Astrocyte (in vitro differentiated cells and primary cell): ENCODE measurements around the gene CNOT6L. TPM values are rescaled to one million over a fixed set of nuclear protein-coding genes. Genes with fewer than 3 reads are reported as not detected.

Source experiments
- DNase-seq: peaks from one replicate; pipeline ENCODE4 v3.0.0-alpha.2; 2010; ENCODE audit warnings: low read depth
- FAIRE-seq: peaks from 2 replicates; lab custom pipeline; 2011; peaks lifted over from hg19 to GRCh38; lab: Jason Lieb, UNC
- H2AFZ ChIP-seq: 2 replicates; pipeline ENCODE4 v1.6.0; 2012; ENCODE audit warnings: low read depth, low read length, inconsistent platforms
- H3K27ac ChIP-seq: 2 replicates; pipeline ENCODE4 v1.5.1; 2011; ENCODE audit warnings: low read depth, low read length, inconsistent platforms
- H3K27me3 ChIP-seq: 2 replicates; pipeline ENCODE4 v1.6.0; 2011; ENCODE audit warnings: low read length, inconsistent platforms; ENCODE audit not compliant: insufficient read depth
- H3K36me3 ChIP-seq: 2 replicates; pipeline ENCODE4 v1.5.1; 2011; ENCODE audit warnings: low read length, inconsistent platforms; ENCODE audit not compliant: insufficient read depth
- H3K4me1 ChIP-seq: 2 replicates; pipeline ENCODE4 v1.5.1; 2011; ENCODE audit warnings: low read length, inconsistent platforms; ENCODE audit not compliant: insufficient read depth
- H3K4me2 ChIP-seq: 2 replicates; pipeline ENCODE4 v1.6.0; 2012; ENCODE audit warnings: low read length, inconsistent platforms
- H3K4me3 ChIP-seq: 2 replicates; pipeline ENCODE4 v1.5.1; 2011; ENCODE audit warnings: low read depth, mild to moderate bottlenecking, low read length, inconsistent platforms; ENCODE audit not compliant: insufficient read depth
- H3K79me2 ChIP-seq: 2 replicates; pipeline ENCODE4 v1.6.0; 2012; ENCODE audit warnings: mild to moderate bottlenecking, low read length, inconsistent platforms; ENCODE audit not compliant: insufficient read depth
- H3K9ac ChIP-seq: 2 replicates; pipeline ENCODE4 v1.6.0; 2012; ENCODE audit warnings: mild to moderate bottlenecking, low read length, inconsistent platforms
- H3K9me3 ChIP-seq: 2 replicates; pipeline ENCODE4 v1.5.1; 2012; ENCODE audit warnings: low read depth, mild to moderate bottlenecking, low read length, inconsistent platforms; ENCODE audit not compliant: insufficient read depth
- H4K20me1 ChIP-seq: 2 replicates; pipeline ENCODE4 v1.6.0; 2012; ENCODE audit warnings: low read length, inconsistent platforms; ENCODE audit not compliant: insufficient read depth
- H3K27ac Mint-ChIP-seq: one replicate; pipeline ENCODE4 v1.8.0; 2021; ENCODE audit warnings: mild to moderate bottlenecking, mixed read lengths; ENCODE audit not compliant: unreplicated experiment
- H3K27me3 Mint-ChIP-seq: one replicate; pipeline ENCODE4 v1.8.0; 2021; ENCODE audit warnings: low read depth, mixed read lengths; ENCODE audit not compliant: unreplicated experiment
- H3K36me3 Mint-ChIP-seq: one replicate; pipeline ENCODE4 v1.8.0; 2021; ENCODE audit warnings: low read depth, mixed read lengths; ENCODE audit not compliant: unreplicated experiment
- H3K4me1 Mint-ChIP-seq: one replicate; pipeline ENCODE4 v1.8.0; 2021; ENCODE audit warnings: low read depth, mixed read lengths; ENCODE audit not compliant: unreplicated experiment
- H3K4me3 Mint-ChIP-seq: one replicate; pipeline ENCODE4 v1.8.0; 2021; ENCODE audit warnings: mild to moderate bottlenecking, moderate library complexity, mixed read lengths; ENCODE audit not compliant: unreplicated experiment
- H3K9me3 Mint-ChIP-seq: one replicate; pipeline ENCODE4 v1.8.0; 2021; ENCODE audit warnings: mild to moderate bottlenecking, mixed read lengths; ENCODE audit not compliant: unreplicated experiment
- EZH2 ChIP-seq: IDR thresholded peaks from 2 replicates; pipeline ENCODE4 v1.6.1; 2012; ENCODE audit warnings: mild to moderate bottlenecking, low read length, inconsistent platforms; ENCODE audit not compliant: insufficient read depth
- total RNA-seq: library from RNA; stranded (reverse); gene quantifications from 2 replicates; pipeline ENCODE4 v1.2.1, GENCODE V29; 2021
- TF ChIP-seq, protein P1 (sequence below): IDR thresholded peaks from 2 replicates; pipeline ENCODE4 v1.5.1; 2011; ENCODE audit warnings: low read depth, mild to moderate bottlenecking, inconsistent platforms, low read length, moderate library complexity; ENCODE audit not compliant: insufficient read depth

CNOT6L gene
- total RNA-seq, 1 donor from 2014 or later = 34.0 TPM

GRCh38 chr4:77773101-77773500, 46.1 kb downstream of the CNOT6L start:
- Mint-ChIP-seq H3K27ac (no peak overlapping the region), H3K4me1 (peaks cover 7% of the 10 kb centered on the region), H3K4me3 (no peak overlapping the region), H3K27me3 (no peaks in the 10 kb centered on the region), H3K36me3 (peaks cover 2% of the 10 kb centered on the region), H3K9me3 (no peaks in the 10 kb centered on the region)
- no peak overlapping the region for H2AFZ ChIP-seq
- no peak overlapping the region for H3K4me3 ChIP-seq
- FAIRE-seq (no peak), DNase-seq (no peak)
- H3K4me2 ChIP-seq = no peak overlapping the region
- TF ChIP-seq, protein P1, sequence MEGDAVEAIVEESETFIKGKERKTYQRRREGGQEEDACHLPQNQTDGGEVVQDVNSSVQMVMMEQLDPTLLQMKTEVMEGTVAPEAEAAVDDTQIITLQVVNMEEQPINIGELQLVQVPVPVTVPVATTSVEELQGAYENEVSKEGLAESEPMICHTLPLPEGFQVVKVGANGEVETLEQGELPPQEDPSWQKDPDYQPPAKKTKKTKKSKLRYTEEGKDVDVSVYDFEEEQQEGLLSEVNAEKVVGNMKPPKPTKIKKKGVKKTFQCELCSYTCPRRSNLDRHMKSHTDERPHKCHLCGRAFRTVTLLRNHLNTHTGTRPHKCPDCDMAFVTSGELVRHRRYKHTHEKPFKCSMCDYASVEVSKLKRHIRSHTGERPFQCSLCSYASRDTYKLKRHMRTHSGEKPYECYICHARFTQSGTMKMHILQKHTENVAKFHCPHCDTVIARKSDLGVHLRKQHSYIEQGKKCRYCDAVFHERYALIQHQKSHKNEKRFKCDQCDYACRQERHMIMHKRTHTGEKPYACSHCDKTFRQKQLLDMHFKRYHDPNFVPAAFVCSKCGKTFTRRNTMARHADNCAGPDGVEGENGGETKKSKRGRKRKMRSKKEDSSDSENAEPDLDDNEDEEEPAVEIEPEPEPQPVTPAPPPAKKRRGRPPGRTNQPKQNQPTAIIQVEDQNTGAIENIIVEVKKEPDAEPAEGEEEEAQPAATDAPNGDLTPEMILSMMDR = no peak
- TF ChIP-seq EZH2 = no peak
- H3K36me3 ChIP-seq = no peaks in the 10 kb centered on the region
- no peak overlapping the region for H3K27ac ChIP-seq
- no peaks in the 10 kb centered on the region for H3K9me3 ChIP-seq
- H3K9ac ChIP-seq = no peak overlapping the region
- no peaks in the 10 kb centered on the region for H3K4me1 ChIP-seq
- peaks cover 8% of the 10 kb centered on the region for H4K20me1 ChIP-seq
- no peaks in the 10 kb centered on the region for H3K27me3 ChIP-seq
- H3K79me2 ChIP-seq = peaks cover 15% of the 10 kb centered on the region

- Mint-ChIP-seq H3K9me3 (no peaks in the 10 kb centered on the region), H3K36me3 (peaks cover 2% of the 10 kb centered on the region), H3K4me1 (peaks cover 5% of the 10 kb centered on the region), H3K4me3 (no peak overlapping the region), H3K27ac (no peak overlapping the region), H3K27me3 (no peaks in the 10 kb centered on the region)
- FAIRE-seq (no peak), DNase-seq (no peak)
- no peaks in the 10 kb centered on the region for H3K4me1 ChIP-seq
- H3K79me2 ChIP-seq = peaks cover 2% of the 10 kb centered on the region
- H3K4me2 ChIP-seq = no peak overlapping the region
- H3K27ac ChIP-seq = no peak overlapping the region
- H3K36me3 ChIP-seq = no peaks in the 10 kb centered on the region
- no peak overlapping the region for H3K4me3 ChIP-seq
- H3K27me3 ChIP-seq = no peaks in the 10 kb centered on the region
- TF ChIP-seq EZH2 = no peak
- TF ChIP-seq, protein P1 = no peak
- no peaks in the 10 kb centered on the region for H3K9me3 ChIP-seq
- H2AFZ ChIP-seq = no peak overlapping the region
- no peaks in the 10 kb centered on the region for H4K20me1 ChIP-seq
- no peak overlapping the region for H3K9ac ChIP-seq
These were observed 47.6 kb downstream of the CNOT6L start for GRCh38 chr4:77771566-77771965.

DNA sequence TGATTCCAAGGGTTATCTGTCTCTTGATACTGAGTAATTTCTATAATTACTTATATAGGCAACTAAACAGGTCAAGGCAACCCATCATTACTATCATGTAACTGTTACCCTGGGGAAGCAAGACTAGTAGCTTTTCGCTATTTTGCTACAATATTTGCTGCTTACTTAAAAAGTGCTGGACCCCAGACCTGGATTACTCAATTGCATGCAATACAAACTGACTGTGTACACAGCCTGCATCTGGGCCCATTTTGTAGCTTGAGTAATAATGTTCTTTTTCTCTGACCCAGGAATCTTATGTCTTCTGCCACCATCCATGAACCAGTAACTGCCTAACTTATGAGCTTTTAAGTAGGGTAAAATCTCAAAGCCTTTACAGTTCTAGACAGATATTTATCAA, 53.4 kb downstream of the CNOT6L start:
- no peaks in the 10 kb centered on the region for H3K9me3 ChIP-seq
- Mint-ChIP-seq H3K9me3 (peaks cover 7% of the 10 kb centered on the region), H3K4me3 (no peak overlapping the region), H3K36me3 (peaks cover 21% of the 10 kb centered on the region), H3K4me1 (no peaks in the 10 kb centered on the region), H3K27ac (no peak overlapping the region), H3K27me3 (no peaks in the 10 kb centered on the region)
- no peaks in the 10 kb centered on the region for H3K4me1 ChIP-seq
- no peak overlapping the region for H2AFZ ChIP-seq
- FAIRE-seq (no peak), DNase-seq (no peak)
- H3K27ac ChIP-seq = no peak overlapping the region
- no peaks in the 10 kb centered on the region for H3K36me3 ChIP-seq
- H3K4me3 ChIP-seq = no peak overlapping the region
- no peaks in the 10 kb centered on the region for H3K27me3 ChIP-seq
- H3K79me2 ChIP-seq = no peaks in the 10 kb centered on the region
- H3K9ac ChIP-seq = no peak overlapping the region
- H4K20me1 ChIP-seq = no peaks in the 10 kb centered on the region
- no peak overlapping the region for H3K4me2 ChIP-seq
- TF ChIP-seq EZH2 = no peak
- TF ChIP-seq, protein P1 = no peak
